Measurements from ENCODE around the gene RAPGEF1. TPM values are rescaled to one million over a fixed set of nuclear protein-coding genes. Genes with fewer than 3 reads are reported as not detected.

Gene RAPGEF1
- total RNA-seq, 4 donors from 2014 or later = 43.0 to 58.3 (median 51.7) TPM

GRCh38 chr9:131593091-131593820, 146.6 kb downstream of the RAPGEF1 start:
- no peaks in the 10 kb centered on the region for H3K9me3 ChIP-seq
- no peak overlapping the region for H3K27ac ChIP-seq
- WGBS = 70% methylated on average over 11 of the region's 15 CpGs
- no peak for DNase-seq (ENCODE audit: low spot score in 2 of 2)
- TF ChIP-seq, protein P1, sequence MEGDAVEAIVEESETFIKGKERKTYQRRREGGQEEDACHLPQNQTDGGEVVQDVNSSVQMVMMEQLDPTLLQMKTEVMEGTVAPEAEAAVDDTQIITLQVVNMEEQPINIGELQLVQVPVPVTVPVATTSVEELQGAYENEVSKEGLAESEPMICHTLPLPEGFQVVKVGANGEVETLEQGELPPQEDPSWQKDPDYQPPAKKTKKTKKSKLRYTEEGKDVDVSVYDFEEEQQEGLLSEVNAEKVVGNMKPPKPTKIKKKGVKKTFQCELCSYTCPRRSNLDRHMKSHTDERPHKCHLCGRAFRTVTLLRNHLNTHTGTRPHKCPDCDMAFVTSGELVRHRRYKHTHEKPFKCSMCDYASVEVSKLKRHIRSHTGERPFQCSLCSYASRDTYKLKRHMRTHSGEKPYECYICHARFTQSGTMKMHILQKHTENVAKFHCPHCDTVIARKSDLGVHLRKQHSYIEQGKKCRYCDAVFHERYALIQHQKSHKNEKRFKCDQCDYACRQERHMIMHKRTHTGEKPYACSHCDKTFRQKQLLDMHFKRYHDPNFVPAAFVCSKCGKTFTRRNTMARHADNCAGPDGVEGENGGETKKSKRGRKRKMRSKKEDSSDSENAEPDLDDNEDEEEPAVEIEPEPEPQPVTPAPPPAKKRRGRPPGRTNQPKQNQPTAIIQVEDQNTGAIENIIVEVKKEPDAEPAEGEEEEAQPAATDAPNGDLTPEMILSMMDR (IDR thresholded peaks at IDR 0.05) = no peak
- TF ChIP-seq EP300 (IDR thresholded peaks at IDR 0.05) (no peak), POLR2AphosphoS5 (IDR thresholded peaks at IDR 0.05) (no peak), POLR2A (IDR thresholded peaks at IDR 0.05) (no peak)
- no peak overlapping the region for H3K4me3 ChIP-seq
- peaks cover 76% of the 10 kb centered on the region for H3K36me3 ChIP-seq
- no peaks in the 10 kb centered on the region for H3K27me3 ChIP-seq
- no peaks in the 10 kb centered on the region for H3K4me1 ChIP-seq

DNA sequence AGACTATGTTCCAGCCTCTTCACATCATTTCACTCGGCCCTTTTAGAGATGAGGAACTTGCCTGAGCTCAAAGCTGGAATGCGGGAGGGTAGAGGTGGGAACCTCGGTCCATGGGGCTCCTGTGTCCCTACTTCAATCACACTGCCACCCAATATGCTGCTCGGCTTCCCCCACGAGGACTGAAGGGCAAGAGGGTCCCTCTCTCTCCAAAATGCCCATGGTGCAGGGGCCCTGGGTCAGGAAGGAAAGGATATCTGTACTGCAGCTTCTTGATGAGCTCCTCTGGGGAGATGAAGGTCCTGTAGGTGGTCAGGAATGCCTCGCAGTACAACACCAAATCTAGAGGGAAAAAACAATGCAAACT, 148.0 kb downstream of the RAPGEF1 start:
- WGBS = 59% methylated on average over 5 of the region's 6 CpGs
- H3K27ac ChIP-seq = no peak overlapping the region
- H3K4me3 ChIP-seq = no peak overlapping the region
- H3K4me1 ChIP-seq = no peaks in the 10 kb centered on the region
- no peak for DNase-seq (ENCODE audit: low spot score in 2 of 2)
- TF ChIP-seq, protein P1 (IDR thresholded peaks at IDR 0.05) = no peak
- TF ChIP-seq EP300 (IDR thresholded peaks at IDR 0.05) (no peak), POLR2AphosphoS5 (IDR thresholded peaks at IDR 0.05) (no peak), POLR2A (IDR thresholded peaks at IDR 0.05) (no peak)
- peaks cover 73% of the 10 kb centered on the region for H3K36me3 ChIP-seq
- H3K27me3 ChIP-seq = no peaks in the 10 kb centered on the region
- H3K9me3 ChIP-seq = no peaks in the 10 kb centered on the region

- WGBS = 72% methylated on average over 12 of the region's 21 CpGs
- DNase-seq (ENCODE audit: low spot score in 2 of 2) = peak; percentile 82 to 89
- Histone ChIP-seq H3K27ac (no peak overlapping the region), H3K36me3 (peaks cover 66% of the 10 kb centered on the region), H3K9me3 (no peaks in the 10 kb centered on the region), H3K4me1 (no peaks in the 10 kb centered on the region), H3K27me3 (no peaks in the 10 kb centered on the region), H3K4me3 (no peak overlapping the region)
- TF ChIP-seq POLR2AphosphoS5 (IDR thresholded peaks at IDR 0.05) = no peak
- TF ChIP-seq, protein P1 (IDR thresholded peaks at IDR 0.05) = peak; percentile 73 to 74
Measured at GRCh38 chr9:131590907-131591844, 148.7 kb downstream of the RAPGEF1 start.

GRCh38 chr9:131590449-131590848, 149.4 kb downstream of the RAPGEF1 start:
- H3K4me3 ChIP-seq = no peak overlapping the region
- no peak for TF ChIP-seq POLR2A (IDR thresholded peaks at IDR 0.05)
- TF ChIP-seq, protein P1 (IDR thresholded peaks at IDR 0.05) = no peak
- TF ChIP-seq EP300 (IDR thresholded peaks at IDR 0.05) = no peak
- no peak for TF ChIP-seq POLR2AphosphoS5 (IDR thresholded peaks at IDR 0.05)
- WGBS = 97% methylated on average over 8 of the region's 13 CpGs
- H3K9me3 ChIP-seq = no peaks in the 10 kb centered on the region
- no peaks in the 10 kb centered on the region for H3K4me1 ChIP-seq
- H3K27ac ChIP-seq = no peak overlapping the region
- peaks cover 60% of the 10 kb centered on the region for H3K36me3 ChIP-seq
- H3K27me3 ChIP-seq = no peaks in the 10 kb centered on the region
- DNase-seq (ENCODE audit: low spot score in 2 of 2) = no peak

GRCh38 chr9:131589993-131590392, 149.9 kb downstream of the RAPGEF1 start:
- WGBS = 95% methylated on average over 10 of the region's 14 CpGs
- H3K27ac ChIP-seq = no peak overlapping the region
- no peaks in the 10 kb centered on the region for H3K9me3 ChIP-seq
- H3K4me3 ChIP-seq = no peak overlapping the region
- no peak for DNase-seq (ENCODE audit: low spot score in 2 of 2)
- no peak for TF ChIP-seq EP300 (IDR thresholded peaks at IDR 0.05)
- TF ChIP-seq POLR2AphosphoS5 (IDR thresholded peaks at IDR 0.05) = no peak
- TF ChIP-seq, protein P1 (IDR thresholded peaks at IDR 0.05) = no peak
- no peak for TF ChIP-seq POLR2A (IDR thresholded peaks at IDR 0.05)
- no peaks in the 10 kb centered on the region for H3K27me3 ChIP-seq
- peaks cover 60% of the 10 kb centered on the region for H3K36me3 ChIP-seq
- no peaks in the 10 kb centered on the region for H3K4me1 ChIP-seq
